Activated CD8-positive, alpha-beta memory T cell treated with anti-CD3 and anti-CD28 coated beads, Interleukin-2, amount 50 U/mL, for 24 hours (primary cell): ENCODE data around the gene CRYGN.

Experiments used
- DNase-seq: peaks from one replicate; pipeline ENCODE4 v3.0.0-alpha.2; 2020; ENCODE audit errors: extremely low read depth

CRYGN gene

DNA sequence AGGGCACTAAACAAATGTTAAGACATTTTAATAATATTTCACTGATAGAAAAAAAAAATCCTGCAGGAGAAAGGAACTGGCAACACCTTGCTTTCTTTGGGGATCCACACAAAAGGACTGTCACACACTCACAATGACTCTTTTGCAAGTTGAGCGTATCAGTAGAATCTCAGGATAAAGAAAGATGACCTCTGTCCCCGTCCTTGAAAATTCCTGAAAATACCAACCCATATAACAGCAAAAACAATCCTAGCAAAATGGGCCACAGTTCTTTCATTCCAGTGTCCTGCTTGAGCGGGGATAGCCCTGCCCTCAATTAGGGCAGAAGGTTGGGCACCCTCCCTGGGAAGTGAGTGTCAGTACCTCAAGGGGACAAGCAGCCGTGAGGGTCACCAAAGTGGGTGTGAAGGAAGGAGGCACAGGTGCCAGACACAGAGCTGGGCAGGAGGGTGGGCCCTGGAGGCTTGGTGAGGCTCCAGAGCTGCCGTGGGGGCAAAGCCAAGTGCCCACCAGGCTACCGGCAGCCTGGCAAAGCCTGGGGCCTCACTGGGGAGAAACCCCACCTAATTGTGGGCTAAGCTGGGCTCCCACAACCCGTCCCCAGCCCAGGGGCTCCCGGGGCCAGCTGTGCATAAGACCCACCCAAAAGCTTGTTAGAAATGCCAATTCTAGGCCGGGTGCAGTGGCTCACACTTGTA is 32.9 kb downstream of the CRYGN start:
- no peak for DNase-seq

DNA sequence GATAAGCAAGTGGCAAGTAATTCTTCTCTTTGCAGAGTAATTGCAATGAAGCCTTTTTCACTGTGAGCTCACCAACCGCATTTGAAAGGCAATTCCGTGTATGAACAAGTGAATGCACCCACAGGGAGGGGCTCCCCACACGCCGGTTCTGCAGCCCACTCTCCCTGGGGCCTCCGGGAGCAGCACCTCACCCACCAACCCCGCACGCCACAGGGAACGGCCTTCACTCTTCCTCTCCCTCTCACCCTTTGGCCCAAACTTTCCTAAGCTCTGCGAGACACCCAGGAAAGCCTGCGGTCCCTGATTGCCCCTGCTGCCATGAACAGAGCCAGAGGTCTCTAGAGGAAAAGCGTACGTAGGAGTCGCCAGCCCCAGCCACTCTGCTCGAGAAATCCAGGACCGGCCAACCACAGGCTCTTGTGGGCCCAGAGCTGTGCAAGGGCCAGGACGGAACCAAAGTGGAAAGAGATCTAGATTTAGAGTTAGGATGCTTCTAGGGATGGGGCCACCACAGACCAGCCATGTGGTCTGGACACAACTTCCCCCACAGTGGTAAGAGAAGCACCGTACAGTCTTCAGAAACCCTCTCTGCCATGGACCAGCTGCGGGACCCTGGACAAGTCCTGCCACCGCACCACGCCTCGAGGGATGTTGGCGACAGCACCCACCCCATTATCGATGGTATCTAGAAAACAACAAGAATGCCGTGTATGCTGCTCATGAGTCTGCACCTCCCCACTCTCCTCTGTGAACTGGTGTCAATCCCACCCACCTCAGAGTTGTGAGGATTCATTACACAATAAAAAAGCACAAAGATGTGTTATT is 33.7 kb downstream of the CRYGN start:
- no peak for DNase-seq

DNA sequence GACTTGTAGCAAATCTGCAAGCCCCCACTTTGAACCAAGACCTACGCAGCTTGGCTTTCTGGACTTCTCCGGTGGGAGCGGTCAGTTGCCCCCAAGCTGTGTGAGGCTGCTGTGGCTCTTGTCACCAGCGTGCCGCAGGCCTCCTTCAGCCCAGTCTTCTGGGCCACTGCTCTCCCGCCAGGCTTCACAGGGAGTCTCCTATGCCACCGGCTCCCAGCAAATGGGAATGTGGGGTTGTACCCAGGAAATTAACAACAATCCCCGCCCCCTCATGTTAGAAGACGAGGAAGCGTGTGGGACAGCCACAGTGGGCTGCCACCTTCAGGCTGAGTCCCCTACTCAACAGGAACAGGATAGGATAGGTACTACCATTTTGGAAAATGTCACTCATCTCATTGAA is 34.4 kb downstream of the CRYGN start:
- no peak for DNase-seq

DNA sequence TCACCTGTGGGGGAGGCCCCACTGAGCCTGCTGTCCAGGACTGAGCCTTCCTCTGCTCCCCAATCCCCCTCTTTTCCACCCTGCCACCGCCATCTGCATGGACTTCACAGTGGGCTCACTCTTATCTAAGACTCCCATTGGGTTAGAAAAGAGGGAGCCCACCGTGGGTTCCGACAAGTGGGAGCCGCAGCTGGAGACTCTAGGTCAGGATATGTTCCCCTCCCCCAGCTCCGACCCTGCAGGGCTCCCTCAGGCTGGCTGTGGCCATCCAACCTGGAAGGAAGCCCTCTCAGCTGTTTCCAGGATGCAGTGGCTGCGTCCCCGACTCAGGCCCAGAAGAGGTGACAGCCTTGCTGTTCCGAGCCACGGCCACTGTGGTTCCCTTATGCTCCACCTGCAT is 34.9 kb downstream of the CRYGN start:
- no peak for DNase-seq

DNA sequence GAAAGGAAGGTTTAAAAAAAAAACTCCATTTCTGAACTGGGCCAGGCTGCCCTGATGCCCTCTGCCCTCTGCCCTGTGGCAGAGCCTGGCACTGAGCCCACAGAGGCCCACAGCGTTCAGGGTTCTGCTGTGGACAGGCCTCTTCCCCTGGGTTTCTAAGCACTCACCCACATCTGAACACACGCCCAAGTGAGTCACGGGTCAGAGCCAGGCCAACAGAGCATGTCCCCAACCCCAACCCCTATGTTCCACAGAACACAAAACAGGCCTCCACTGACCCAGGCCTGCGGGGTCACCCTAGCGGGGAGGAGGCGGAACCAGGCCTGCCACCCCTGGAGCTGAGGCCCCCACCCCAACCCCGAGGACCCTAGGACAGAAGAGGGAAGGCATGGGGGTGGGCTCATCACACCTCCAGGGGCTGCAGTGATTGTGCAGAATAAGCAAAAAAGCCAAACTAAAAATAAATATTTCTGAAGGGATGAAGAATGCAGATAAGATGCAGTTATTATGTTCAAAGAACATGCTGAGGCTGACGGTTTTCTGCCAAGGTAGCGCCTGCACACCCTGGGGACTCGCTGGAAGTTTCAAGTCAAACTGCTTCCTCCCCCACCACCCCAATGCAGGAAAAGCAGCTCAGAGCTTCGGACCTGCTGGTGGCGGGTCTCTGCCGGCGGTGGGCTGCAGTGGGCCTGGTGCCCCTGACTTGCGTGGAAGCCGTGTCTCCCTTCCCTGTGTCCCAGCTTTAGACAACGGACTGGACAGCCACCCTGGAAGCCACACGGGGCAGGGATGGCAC is 35.5 kb downstream of the CRYGN start:
- DNase-seq, result no peak

DNA sequence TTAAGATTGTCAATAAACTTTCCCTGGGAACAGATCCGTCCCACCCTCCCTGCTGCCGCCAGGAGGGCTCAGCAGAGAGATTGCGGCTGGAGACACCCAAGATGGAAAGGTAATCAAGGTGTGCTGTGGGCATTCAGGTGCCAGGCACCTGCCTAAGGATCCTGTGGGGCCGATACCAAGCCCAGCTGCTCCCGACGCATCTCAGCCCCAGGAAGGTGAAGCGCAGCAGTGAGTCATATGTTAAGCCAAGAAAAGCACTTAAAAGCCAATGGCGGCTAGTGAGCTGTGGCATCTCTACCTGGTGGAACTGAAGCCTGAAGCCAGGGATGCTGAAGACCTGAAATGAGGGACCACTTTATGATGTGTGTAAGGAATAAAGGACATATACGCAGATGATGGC is 36.2 kb downstream of the CRYGN start:
- DNase-seq, result no peak

DNA sequence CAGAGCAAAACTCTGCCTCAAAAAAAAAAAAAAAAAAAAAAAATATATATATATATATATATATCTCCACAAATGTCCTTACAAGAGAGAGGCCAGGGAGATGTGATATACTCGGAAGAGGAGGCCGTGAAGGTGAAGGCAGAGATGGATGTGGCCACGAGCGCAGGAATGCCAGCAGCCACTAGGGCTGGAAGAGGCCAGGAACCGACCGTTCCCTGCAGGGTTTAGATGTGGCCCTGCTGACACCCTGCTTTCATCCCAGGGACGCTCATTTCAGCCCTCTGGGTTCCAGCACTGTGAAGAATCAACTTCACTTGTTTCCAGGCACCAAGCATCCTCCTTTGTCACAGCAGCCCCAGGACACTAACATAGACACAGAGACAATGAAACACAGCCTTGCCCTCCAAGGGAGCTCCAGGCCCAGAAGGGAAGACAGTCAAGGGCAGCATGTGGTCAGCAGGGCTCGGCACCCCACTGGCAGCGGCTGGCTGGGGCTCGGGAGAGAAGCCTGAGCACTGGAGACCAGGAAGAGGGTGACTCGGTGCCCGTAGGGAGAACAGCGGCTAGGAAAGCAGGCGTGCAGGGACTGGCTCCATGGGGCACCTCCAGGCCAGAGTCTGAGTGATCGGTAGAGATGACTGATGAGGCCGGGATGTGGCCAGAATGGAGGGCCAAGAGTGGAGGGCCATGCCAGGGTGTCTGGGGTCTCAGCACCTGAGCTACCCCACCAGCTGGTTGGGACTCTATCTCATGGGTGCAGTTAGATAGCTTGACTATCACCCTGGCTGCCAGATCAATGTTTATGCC is 37.7 kb downstream of the CRYGN start:
- no peak for DNase-seq

DNA sequence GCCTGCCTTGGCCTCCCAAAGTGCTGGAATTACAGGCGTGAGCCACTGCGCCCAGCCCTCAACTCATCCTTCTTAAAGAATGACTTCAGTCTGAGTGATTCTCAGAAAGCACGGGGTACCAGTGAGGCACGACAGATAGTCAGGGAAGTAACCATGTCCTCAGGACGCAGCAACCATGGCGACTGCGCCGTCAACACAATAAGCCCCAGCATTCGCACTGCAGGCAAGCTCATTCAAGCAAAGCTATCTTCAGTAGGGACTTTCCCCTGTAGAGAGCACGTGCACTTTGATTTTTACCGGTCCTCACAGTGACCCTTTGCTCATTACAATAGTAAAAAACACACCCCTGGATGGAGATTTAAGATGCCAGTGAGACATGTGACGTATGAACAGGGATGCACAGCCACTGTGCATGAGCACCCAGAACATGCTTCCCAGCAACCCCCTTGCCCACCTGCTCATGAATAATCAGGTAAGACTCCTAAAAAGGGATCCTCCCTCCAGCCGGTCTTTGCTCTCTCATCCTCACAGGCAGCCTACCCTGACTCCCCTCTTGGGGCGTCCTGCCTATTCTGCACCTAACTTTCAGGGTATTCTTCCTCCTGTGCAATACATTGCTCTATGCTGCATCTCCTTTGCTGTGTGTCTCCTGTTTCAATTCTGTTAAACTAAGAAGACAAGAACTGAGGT is 39.2 kb downstream of the CRYGN start:
- DNase-seq, result no peak

DNA sequence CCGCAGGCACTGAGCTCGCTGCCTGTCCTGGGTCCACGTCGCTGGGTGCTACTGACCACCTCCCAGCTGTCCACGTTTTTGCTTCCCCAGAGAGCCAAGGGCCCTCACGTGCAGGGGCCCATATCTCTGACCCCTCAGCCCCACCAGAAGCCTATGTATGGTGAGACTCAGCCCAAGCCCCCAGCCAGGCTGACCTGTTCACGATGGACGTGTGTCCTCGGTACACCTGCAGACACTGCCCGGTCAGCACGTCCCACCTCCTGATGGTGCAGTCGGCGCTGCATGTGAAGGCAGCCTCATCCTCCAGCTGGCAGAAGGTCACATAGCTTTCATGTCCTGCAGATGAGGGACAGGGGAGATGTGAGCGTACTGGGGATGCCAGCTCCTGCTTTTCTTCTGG is 40.0 kb downstream of the CRYGN start:
- DNase-seq, result no peak

DNA sequence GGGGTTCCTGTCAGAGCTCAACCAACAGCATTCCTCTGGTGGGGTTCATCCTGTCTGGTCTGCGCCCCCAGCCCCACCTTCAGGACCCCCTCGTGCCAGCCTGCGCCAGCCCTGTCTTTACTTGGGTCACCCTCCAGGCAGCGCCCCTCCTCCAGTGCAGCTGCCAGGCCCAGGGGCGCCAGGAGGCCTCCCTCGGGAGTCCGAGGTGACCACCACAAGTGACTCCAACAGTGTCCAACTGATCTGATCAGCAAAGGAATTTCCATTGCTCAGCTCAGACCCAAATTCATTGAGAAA is 40.7 kb downstream of the CRYGN start:
- no peak for DNase-seq

DNA sequence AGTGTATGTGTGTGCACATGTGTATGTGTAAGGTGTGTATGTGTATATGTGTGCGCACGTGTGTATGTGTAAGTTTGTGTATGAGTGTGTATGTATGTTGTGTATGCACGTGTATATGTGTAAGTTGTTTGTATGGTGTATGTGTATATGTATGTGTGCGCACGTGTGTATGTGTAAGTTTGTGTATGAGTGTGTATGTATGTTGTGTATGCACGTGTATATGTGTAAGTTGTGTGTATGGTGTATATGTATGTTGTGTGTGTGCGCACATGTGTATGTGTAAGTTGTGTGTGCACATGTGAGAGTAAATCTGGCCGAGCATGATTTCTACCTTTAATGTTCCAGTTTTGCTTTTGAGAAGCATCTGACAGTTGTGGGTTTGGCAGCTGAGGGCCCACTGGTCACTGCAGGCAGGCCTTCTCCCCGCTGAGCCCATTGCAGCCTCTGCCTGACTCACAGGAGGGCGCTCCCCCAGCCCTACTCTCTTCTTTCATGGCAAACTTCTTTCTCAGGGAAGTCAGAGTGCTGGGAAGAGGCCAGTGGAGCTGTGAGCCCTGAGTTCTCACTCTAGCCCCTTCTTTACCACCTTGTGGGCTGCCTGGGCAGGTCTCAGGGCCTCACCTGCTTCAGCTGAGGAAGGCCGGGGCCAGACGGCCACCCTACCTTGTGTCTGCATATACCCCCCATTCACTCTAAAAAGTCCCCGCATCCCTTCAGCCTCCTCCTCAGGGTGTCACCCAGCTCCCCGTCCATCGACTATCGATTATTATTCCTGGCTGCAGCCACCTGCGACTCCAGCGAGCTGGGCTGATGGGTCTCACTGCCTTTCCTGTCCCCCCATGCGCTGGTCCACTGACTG is 41.3 kb downstream of the CRYGN start:
- DNase-seq, result no peak

DNA sequence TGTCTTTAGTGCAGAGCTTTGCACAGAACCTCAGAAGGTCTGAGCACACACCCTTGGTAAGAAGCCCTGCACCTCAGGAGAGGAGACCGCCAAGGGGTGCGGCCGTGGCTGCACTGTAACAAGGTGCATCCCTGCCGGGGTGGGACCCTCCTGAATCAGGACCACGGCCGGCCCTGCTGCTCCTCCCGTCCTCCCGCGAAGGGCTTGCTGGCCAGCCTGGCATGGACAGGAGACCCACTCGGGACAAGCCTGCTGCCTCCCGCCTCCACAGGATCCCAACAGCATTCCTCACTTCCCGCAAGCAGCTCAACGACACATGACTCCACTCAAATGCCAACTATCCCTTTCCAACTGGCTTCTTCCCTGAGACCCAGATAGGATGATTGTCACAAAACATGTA is 42.9 kb downstream of the CRYGN start:
- DNase-seq, result no peak

DNA sequence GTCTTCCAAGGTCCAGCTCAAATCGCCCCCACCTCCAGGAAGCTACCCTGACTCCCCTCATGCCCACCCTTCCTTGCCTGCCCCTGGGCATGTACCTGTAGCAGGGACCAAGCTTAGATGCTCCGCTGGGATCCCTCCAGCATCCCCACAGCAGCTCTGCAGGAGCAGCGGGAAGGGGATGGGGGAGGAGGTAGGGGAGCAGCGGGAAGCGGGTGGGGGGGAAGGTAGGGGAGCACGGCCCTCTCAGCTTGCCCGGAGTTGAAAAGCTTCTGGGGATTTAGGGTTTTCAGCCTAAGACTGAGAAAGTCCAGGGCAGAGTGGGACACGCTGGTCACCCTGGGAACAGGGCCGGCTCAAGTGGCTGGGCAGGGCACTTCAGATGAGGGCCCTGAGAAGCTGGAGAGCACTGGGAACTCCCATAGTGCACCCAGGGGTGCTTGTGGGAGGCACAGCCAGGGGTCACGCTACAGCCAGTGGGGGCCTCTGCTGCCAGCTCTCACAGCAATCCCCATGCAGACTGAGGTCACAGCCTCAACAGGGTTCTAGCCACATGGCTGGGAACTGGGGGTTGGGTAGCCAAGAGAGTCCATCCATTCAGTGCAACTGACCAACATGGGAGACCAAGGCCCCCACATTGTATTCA is 43.5 kb downstream of the CRYGN start:
- no peak for DNase-seq

DNA sequence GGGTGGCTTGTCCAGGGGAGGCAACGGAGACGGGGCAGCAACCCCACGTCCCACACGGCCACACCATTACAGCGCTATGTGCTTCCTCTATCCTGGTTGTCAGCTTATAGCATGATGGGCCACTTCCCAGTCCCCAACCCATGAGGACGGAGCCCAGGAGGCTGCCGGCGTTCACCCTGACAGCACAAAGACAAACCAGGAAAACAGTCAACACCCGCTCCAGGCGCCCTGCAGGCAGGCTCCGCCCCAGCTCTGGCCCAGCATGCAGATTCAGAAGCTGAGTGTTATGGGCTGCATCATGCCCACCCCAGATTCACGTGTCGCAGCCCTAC is 44.9 kb downstream of the CRYGN start:
- DNase-seq, result no peak

DNA sequence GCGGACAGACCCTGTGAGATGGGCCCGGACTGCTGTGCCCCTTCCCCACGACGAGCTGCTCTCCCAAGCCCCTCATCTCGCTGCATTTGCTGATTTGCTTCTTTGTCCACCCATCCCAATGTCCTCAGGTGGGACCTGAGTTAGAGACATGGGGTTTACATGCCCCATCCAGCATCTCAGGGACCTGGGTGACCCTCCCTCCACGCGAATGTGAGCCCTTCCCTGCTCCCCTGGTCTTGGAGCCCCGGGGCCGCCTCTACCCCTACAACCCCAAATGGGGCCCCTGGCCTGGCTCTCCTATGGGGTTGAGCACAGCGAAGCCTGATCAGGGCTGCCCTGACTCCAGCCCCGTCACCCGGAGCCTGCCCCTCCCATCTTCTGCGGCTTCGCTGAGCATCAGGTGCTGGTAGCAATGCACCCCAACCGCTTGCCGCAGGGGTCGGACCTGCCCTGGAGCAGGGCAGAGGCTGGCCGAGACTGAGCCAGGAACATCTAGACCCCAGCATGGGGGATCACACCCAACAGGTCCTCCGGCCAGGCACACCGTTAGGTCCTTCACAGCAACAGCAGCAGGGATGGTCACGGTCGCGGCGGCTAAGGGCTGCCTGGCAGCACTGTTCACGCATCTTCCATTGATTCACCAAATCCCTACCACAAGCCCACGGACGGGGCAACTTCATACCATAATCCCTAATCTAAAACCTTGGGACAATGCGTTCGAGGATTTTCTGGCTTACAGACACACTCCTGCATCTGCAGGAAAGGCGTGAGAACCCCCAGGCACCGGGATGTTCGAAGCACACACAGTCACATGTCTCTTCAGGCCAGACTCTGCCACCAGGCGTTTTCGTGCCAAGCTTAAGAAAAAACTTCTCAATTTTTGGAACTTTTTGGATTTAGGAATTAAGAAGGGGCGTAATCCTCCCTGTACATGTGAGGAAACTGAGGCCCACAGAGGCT is 45.6 kb downstream of the CRYGN start:
- DNase-seq, result no peak

DNA sequence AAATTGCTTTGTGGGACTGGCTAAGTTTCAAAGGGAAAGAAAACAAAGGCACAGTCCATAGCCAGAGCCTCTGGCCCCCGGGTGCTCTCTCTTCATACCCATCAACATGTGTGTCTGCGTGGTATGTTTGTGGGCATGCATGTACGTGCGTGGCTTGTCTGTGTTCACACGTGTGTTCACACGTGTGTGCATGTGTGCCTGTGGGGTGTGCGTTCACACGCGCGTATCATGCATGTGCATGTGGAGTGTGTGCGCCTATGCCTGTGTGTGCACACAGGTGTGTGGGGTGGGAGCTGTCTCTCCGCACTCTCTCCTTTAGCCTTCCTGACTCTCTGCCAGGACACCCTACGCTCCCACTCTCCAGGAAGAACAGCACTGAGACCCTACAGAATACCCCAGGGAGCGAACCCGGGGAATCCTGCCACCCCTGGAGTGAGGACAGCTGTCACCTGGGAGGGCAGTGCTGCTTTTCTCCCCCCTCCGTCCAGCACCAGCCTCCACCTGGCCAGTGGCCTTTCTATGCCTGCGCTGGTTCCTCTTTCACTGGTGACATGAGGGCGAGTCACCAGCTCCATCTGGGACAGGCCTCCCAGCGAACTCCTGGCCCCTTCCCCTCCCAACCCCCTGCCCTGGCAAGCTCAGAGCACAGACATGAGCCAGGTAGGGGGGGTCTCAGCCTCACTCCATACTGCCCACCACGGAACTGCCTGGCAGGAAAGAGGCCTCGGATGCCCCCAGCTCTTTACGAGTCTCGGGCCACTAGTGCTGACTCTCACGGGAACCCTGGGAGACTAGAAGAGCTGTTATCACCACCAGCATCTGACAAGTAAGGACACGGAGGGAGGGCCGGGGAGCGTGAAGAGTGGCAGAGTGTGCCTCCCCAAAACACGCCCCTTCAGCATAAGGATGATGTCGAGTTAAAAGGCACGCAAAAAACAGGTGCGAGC is 46.6 kb downstream of the CRYGN start:
- no peak for DNase-seq

DNA sequence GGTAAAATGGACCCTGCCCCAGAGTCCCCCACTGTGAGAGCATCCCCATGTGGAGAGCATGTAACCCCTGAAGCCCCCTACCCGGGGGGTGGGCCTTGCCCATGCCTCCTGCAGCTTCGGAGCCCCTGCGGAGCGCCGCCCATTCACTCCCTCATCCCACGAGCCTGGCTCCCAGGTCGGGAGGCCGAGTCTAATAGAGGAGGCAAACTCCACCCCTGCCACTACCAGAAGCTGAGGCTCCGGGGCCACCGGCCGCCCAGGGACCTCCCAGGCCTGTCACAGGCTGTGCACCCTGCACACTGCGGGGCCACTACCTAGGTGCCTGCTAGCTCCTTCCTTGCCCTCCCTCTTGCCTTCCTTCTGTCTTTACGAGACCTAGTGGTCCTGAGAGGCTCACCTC is 47.5 kb downstream of the CRYGN start:
- no peak for DNase-seq

DNA sequence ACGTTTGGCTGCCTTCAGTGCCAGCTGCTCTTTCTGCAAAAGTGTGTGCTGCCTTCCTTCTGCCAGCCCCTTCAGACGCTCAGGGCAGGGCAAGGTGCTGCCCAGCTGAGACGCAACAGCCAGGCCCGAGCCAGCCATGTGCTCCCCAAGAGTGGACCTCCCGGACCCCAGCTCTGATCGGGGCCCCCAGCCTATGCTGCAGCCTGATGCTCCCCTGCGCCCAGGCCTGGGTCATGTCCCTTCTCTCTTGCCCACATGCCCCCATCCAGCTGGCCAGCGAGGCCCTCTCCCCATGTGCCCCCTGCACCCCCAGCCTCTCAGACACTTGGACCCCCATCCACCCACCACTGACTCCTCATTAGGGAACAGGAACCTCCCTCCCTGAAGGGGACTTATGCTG is 47.9 kb downstream of the CRYGN start:
- DNase-seq, result no peak
